Measurements from ENCODE around the gene STK39.

STK39 gene

DNA sequence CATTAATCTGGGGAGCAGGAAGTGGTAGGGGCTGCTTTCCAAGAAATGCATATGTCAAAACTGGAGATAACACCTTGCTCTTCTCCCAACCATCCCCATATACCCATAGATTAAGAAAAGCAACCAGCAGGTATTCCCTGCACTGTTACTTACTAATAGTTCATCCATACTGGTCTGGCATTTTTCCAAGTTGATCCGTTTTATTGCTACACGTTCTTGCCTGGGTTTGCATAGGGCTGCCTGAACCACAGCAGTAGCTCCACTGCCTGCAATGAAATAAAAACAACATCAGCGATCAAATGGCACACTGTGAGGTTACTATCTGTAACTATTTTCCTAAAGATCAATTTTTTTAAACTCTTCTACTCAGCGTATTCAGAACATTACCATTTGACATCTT is 65.6 kb downstream of the STK39 start:
- DNase-seq = no peak

DNA sequence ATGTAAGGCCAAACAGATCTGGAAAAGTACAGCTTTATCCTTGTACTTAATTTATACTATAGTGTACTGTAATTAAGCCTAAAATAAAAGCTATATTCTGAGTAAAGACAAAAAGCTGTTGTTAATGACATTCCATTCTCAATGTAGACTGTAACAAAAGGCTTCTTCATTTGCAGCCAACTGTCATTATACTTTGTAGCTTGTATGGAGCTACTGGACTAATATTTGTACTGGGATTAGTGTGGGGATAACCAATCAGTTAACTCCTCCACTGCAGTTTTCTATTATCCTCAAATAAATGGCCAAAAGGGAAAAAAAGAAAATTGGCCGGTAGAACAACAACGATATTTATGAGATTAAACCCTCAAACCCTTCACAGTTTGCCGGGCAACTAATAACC is 66.5 kb downstream of the STK39 start:
- DNase-seq = no peak

DNA sequence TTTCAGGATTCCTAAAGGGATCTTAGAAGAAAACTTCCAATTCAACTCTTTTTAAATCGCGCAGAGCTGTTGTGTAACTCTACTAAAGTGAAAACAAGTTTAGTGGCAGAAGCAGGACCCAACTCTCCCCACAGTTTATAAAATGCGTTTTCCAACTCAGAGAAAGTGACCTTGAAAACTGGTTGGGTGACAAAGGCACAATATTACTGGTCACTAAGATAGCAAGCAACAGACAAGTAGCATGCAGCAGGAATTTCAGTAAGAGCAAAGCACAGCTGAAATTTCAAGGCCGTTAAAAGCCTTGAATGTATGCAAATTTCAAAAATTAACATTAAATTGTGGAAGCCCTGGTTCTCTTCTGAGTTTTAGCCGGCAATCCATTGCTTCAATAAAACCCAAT is 66.9 kb downstream of the STK39 start:
- no peak for DNase-seq

DNA sequence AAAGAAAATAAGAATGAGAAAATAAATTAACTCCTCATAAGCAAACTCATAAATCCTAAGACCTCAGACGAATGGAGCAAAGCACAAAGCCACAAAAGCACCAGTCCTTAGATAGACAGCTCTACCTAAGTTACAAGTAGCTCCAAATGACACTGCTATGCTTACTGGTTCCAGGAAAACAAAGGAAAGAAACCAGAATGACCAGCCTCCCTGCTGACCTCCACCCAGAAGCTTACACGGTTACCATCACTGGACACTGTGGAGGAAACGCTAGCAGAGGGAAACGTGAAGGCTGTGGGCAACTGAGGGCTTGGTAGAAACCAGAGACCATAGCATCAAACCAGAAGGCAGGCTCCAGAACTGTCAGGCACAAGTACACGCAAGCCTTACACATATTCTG is 67.8 kb downstream of the STK39 start:
- DNase-seq = no peak

DNA sequence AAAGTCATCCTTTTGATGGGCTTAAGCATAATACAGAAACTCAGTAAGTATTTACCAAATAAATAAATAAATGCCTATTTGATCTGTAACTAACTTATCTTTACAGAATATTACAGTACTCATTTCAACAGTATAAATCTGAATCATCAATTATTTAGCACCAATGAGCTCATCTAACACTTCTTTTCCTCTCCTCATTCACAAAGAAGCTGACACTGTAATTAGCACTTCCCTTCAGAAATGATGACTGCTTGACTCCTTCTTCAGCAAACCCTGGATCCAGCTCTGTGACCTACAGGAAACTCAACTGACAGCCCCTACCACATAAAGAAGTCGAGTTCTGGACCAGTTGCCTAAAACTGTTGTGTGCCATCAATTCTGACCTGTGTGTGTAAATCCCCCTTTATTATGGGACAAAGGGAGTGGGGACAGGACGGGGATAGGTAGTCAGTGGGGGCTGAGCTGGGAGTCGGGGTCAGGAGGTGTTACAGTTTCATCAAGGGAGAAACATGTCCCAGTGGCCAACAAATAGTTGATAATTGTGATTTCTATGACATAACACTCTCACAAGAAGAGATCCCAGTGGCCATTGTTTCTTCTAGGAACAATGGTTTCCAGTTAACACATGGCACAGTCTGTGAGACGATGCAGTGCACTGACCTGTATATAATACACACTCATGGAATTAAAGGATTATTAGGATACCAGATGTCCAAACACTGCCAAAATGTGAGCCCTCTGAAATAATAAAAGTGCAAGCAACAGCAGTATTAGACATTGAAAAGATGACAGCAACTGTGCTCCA is 68.7 kb downstream of the STK39 start:
- no peak for DNase-seq

DNA sequence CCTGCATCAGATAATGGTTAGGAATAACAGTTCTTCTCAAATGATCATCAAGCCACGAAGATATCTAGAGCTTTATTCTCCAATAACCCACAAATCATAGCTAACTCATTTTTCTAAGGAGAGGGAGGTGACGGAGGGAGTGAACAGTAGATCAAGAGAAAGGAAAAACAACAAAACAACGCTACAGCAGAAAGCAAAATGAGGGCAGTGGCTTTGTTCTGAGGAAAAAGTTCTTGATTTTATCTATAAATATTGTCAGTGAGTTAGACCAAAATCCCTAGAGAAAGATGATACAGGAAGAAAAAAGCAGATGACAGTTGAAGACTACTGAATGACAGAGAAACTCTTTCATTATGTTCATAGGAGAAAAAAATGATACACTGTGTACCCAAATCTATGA is 71.0 kb downstream of the STK39 start:
- DNase-seq = no peak

DNA sequence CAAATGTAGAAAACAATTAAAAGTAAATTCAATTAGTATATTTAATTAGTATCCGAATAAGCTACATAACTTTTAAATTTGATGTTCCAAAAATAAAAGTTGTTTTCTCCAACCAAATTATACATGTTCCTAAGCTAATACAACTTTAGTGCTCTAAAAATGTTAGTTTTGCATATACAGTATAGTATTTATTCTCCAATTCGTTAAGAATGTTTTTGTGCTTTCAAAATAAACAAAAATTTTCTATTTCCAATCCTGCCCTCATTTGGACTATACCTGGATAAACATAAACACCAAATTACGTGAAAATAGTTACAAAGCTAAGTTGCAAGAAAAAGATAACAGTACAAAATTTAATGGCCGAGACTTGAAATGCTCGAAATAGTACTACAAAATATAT is 71.9 kb downstream of the STK39 start:
- no peak for DNase-seq

DNA sequence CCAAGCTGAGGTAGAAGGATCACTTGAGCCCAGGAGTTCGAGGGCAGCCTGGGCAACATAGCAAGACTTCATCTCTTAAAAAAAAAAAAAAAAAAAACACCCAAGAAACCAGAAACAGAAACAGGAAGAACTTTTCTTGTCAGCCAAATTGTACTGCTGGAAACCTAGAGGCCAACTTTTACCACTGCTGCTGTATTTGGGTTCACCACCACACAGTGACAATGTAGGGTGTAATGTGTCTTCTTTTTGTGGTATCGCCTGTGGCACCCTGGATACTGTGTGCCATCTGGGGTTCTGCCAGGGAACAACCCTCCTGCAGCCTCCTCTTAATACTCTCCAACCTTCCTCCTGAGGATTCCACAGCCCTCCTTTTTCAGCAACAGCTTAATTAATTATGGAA is 72.6 kb downstream of the STK39 start:
- DNase-seq = no peak

DNA sequence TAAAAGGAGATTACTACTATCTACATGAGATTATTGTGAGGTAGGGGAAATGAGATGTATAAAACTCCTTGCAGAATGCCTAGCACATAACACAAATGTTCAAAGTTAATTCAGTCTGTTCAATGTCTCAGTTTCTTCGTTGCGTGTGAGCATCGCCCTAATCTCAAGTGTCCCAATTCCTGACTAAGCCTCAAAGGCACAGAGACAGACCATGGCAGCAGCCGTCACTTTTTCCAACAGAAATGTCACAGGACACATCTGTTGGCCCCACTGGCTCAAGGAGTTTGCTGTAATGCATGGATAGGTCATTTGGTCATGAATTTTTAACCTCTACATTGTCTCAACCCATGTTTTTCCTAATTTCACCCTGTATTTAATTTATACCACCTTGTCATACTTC is 75.3 kb downstream of the STK39 start:
- no peak for DNase-seq

DNA sequence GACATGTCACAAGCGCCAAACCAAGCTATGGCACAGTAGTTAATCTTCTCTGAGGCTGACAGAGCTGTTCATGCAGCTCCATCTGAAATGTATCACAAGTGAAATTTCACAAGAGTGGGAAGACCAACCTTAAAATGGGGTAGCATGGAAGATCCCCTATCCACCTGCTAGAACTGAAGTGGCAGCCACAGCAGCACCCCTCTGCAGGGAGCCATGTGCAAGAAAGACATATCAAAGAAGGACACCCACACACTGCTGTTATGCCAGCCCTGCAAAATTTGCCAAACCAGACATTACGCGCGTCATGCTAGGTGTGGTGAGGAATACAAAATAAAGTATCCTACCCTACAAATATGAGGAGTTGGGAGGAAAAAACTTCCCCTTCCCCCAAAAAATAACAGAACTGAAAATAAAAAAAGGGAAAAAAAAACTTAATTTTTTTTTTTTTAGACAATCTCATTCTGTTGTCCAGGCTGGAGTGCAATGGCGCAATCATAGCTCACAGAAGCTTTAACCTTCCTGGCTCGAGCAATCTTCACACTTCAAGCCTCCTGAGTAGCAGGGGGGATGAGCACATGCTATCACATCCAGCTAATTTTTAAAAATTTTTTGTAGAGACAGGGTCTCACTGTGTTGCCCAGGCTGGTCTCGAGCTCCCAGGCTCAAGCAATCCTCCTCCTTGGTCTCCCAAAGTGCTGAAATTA is 76.2 kb downstream of the STK39 start:
- no peak for DNase-seq

DNA sequence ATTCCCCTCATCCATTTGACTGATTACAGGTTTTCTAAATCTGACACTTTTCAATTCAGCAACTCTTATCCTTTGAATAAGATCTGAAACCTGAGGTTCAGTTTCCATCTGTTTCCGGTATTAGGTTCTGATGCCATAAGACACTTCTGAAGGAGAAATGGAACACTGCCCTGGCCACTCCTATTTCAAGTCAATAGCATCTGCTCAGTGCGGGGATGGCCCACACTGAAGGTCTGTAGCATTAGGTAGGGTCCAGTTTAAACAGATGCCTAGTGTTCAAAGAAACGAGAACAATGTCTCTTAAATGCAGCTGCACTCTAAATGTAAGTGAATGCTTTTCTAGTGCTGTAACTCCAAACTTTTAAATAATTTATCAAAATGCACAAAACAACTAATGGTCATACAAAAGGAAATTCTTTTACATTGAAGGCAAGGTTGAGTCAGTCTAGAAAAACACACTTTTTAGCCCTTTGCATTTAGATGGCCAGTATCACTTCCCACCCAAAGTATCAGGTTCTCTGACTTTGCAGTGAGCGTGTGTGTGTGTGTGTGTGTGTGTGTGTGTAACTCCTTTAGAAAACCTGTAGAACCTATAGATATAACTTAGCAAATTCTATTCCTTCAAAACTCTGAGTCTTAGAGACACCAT is 78.2 kb downstream of the STK39 start:
- no peak for DNase-seq

DNA sequence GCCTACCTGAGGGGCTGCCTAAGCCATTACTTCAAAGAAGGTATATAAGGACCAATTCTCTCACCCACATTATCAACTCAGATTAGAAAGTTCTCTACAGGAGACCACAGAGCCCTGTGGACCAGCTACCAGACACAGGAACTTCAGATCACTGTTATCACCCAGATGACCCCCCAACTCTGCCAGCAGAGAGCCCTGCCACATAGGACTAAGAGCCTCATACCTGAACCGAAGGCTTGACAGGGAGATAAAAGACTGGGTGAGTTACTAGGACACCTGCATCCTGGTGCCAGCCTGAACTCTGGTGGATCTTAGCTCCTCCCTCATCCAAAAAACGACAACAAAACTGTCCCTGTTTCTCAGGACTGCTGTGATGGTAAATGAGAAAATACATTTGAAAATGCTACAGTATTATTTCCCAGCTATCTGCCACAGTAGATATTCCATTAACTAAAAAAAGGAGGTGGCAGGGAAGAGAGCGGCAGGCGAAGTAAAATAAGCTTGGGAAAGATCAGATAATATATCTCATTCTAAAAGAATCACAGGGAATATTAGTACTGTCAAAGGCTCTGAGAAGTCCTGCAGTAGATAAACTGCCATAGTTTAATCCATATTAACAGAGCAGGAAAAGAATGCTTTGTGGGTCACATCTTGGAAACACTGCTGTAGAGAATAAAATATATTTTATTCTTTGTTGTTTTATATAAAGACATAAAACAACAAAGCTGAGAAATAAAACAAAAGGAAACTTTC is 79.7 kb downstream of the STK39 start:
- DNase-seq = no peak

DNA sequence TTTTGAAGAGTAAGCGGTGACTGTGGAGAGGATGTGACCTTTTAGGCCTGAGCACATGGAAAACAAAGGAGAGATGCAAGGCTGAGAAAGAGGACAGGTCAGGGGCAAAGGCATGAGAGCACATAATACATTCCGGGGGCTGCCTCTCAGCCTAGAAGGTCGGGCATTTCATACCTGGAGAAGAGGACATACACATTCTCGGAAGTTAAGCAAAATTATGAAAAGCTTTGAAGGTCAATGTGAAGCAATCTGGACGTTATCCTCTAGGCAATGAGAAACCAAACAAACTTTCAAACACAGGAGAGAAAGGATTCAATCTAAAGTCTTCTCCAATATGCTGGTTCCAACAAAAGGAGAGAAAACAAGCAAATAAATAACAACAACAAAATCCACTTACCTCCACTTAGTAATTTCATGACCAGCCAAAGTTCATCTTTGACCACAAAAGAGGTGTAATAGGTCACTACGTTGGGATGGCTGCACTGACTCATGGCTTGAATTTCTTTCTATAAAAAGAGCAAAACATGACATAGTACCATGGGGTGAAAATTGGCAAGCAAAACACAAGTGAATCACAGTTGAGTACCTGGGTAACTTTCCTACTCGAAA is 80.4 kb downstream of the STK39 start:
- DNase-seq = no peak

DNA sequence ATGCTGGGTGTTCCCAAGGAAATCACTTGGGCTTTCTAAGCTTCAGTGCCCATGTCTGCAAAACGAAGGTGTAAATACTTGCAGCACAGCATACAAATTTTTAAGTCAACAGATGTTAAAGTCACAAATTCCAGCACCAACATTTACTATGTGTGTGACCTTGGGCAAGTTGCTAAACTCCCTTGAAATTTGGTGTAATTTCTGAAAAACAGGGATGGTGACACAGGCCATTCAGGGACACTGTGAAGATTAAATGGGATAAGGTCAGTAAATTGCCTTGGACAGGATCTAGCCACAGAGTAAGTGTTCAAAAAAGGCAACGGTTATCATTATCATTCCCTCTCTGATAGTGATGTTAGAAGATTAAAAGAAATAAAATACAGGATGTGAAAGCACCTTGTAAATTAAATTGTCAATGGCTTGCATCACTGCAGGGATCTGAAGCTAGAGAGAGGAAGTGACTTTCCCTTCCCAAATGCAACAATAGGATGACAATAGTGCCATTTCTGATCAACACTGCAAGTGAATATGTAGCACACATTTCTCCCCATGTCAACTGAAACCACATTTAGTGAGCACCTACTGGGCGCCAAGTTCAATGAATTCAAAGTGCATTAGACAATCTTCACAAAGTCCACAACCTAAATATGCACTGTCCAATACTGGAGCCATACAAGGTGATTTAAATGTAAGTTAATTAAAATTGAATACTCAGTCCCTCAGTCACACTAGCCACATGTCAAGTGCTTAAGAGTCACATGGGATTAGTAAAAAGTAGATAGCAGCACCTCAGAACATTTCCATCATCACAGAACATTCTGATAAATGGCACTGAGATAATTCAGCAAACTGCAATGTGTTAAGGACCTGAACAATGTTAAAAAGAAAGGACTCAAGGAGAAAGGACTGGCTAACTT is 81.2 kb downstream of the STK39 start:
- no peak for DNase-seq

DNA sequence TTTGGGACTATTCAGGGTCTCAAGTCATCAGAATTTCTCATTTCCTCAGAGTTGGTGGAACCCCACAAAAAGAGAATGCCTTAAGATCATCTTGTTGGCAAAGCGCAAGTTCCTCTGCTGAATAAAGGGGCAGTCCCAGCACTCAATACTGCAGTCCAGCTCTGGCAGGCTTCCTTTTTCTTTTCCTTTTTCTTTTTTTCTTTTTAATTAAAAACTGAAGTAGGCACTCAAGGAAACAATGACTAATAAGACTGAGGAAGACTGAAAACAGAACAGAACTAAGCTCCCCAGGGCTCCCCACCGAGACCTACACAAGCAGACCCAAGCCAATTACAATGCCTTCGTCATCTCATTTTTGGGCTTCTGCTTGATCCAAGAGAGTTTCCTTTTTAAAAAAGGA is 82.0 kb downstream of the STK39 start:
- no peak for DNase-seq

DNA sequence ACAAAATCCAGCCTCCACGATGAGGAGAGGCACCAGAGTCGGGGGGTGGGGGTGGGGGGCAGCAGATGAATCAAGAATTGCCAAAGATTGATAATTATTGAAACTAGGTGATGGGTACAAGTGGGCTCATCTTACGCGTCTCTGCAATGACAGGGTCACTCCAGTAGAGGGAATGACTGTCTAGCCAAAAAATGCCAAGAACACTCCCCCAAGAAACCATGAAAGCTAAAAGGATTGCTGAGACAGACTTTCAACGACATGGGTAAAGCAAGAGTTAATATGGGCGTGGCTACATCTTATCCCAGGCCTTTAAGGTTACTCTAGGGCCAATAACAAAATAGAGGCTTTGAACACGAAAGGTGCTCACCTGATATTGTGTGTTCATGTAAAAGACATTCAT is 86.5 kb downstream of the STK39 start:
- DNase-seq = no peak

DNA sequence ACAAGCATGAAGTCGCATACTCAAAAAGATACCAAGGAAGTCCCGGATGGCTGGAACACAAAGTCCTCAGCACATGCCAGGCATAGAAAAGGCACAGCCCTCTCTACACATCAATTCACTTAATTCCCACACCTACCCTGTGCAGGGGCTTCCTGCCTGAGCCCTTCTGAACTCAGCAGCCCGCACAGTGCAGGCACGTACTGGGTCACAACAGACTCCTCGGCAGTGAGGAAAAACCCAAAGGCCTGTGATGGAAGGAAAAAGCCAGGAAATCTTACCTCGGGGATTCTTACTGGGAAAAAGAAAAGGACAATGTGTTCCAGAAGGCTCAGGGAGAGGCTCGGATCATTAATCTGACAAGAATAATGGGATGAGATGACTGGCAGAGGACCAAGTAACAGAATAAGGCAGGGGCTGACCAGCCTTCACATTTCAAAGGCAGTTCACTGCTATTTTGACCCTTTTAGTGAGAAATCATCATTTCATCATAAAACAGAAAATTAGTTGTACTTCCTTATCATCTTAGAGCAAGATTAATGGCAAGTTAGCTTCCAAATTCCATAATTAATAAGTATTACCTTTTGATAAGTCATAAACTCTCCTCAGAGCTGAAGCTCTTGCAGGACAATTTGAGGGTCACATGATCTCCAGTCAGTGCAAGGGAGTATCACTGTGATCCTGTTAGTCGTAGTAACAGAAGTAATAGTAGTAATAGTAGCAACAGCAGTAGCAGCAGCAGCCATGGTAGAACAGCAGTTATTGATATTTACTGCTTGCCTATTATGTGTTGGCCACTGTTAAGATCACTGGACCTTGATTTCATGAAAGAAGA is 87.4 kb downstream of the STK39 start:
- DNase-seq = no peak

DNA sequence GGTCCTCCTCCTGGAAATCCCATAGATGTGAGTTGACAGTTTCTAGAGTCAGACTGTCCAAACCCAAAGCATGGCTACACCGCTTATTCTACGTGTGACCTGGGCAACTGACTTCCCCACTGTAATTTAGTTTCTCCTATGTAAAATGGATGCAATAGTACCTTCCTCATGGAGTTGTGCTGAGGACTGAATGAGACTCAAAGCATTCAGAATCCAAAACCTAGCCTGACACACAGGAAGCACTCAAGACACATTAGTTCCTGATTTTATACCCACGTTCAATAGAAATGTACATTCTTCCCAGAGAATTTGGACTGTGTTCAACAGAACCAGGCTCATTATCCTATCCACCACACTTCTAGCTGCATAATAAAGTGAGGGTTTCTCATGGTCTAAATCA is 88.8 kb downstream of the STK39 start:
- DNase-seq = no peak

DNA sequence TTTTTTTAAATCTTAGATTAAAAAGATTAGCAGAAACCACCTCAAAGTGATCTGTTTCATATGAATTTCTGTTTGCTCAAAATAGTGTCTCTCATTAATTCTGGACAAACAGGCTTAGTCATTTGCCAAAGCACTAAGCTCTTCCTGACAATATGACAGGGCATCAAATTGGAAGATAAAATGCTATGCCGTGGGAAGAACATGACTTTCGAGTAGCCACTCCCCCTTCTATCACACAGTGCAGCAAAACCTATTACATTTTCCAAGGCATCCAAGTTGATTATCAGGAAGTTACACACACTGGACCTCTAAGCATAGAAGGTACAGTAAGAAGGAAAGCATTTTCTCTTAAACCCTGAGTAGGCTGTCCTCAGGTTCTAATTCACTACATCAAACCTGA is 89.5 kb downstream of the STK39 start:
- no peak for DNase-seq

DNA sequence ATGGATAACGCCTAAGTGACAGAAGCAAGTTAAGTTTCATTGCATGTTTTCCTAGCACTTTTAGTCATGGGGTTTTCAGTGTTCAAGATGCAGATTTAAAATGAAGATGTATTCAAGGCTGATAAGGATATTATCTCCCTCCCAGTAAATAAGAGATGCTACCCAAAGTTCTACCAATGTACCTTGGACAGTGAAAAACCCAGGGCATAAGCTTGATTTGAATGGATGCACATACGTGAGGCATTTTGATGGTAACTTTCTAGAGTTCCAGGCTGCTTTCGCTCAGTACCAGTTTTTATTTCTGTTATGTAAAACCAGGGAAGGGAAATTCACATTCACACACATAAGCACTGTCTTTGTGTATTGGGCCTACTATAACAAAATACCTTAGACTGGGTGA is 90.3 kb downstream of the STK39 start:
- DNase-seq = no peak

DNA sequence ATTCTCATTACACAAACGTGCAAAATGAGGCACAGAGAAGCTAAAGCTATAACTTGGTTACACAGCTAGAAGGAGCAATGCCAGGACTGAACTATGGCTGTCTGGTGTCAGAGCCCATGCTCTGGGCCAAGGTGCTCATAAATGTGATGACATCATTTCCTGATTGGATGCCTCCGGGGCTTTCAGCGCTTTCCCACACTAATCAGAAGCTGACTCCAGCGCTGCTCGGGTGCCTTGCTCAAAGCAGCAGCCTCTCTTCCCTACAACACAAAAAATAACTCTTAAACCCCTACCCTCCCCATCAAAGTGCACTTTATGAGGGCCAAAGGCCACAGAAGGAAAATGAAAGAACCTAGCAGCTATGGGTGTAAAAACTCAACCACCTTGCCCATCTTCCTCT is 90.7 kb downstream of the STK39 start:
- DNase-seq = no peak

Data from retina (tissue), 1 donor.